Sigmoid colon (tissue), 7 donors: ENCODE results near the gene TRABD2B. TPM values are rescaled to one million over a fixed set of nuclear protein-coding genes. Genes with fewer than 3 reads are reported as not detected.

ENCODE experiments used
- DNase-seq: peaks from one replicate; pipeline ENCODE4 v3.0.0-alpha.2; 2019
- H3K27ac ChIP-seq, 4 donors: fragments of 200-600 bp; sonication (generic); one replicate each; pipeline ENCODE4 v1.5.1; 2016 to 2019; ENCODE audit warnings: mild to moderate bottlenecking in 1 of 4
- H3K27me3 ChIP-seq, 3 donors: fragments of 200-600 bp; sonication (generic); one replicate each; pipeline ENCODE4 v1.5.1; 2019; ENCODE audit warnings: mild to moderate bottlenecking in 1 of 3
- H3K36me3 ChIP-seq, 4 donors: fragments of 200-600 bp; sonication (generic); one replicate each; pipeline ENCODE4 v1.5.1; 2016 to 2019
- H3K4me1 ChIP-seq, 4 donors: fragments of 200-600 bp; sonication (generic); one replicate each; pipeline ENCODE4 v1.5.1; 2017 to 2019
- H3K4me3 ChIP-seq, 4 donors: fragments of 200-600 bp; sonication (generic); one replicate each; pipeline ENCODE4 v1.5.1; 2017 to 2019; ENCODE audit warnings: mild to moderate bottlenecking in 2 of 4, moderate library complexity in 1 of 4
- H3K9me3 ChIP-seq, 4 donors: fragments of 200-600 bp in 3 of 4; sonication (generic) in 3 of 4; one replicate each; pipeline versions ENCODE4 v1.5.1 to v1.6.1; 2013 to 2019
- CTCF ChIP-seq, 4 experiments: fragments of 450-650 bp in 3 of 4; fragments of 200-600 bp in 1 of 4; IDR thresholded peaks; one replicate each; pipeline ENCODE4 v1.5.1; 2016 to 2019; ENCODE audit warnings: antibody characterized with exemption in 4 of 4, mild to moderate bottlenecking in 3 of 4, moderate library complexity in 2 of 4
- EP300 ChIP-seq, 4 donors: sonication (generic); formaldehyde crosslinking; IDR thresholded peaks; one replicate each; pipeline ENCODE4 v1.6.1; 2017; ENCODE audit warnings: antibody characterized with exemption in 4 of 4
- POLR2A ChIP-seq, 2 donors: fragments of 450-650 bp; IDR thresholded peaks; one replicate each; pipeline ENCODE4 v1.6.1; 2016; ENCODE audit warnings: antibody characterized with exemption in 2 of 2, mild to moderate bottlenecking in 2 of 2, moderate library complexity in 2 of 2
- POLR2AphosphoS5 ChIP-seq, 4 donors: sonication (generic); formaldehyde crosslinking; IDR thresholded peaks; one replicate each; pipeline ENCODE4 v1.6.1; 2017; ENCODE audit warnings: antibody characterized with exemption in 4 of 4
- WGBS, 2 donors: extraction: QIAGEN DNeasy Blood & Tissue Kit; methylation state at CpG; one replicate each; pipeline ENCODE4 v1.1.7; 2013; 5-methylcytosine and 5-hydroxymethylcytosine counted together
- intact Hi-C: fragments of 100-400 bp; cut with DNase I; formaldehyde crosslinking; loops from one replicate; pipeline ENCODE4 v1.15.1; 2023
- polyA plus RNA-seq, 3 donors: library from polyadenylated mRNA; stranded (reverse); fragments of 200-250 nt; gene quantifications; one replicate each; pipeline ENCODE4 v1.2.3, GENCODE V29; 2013
- total RNA-seq, 4 donors: library from RNA; depleted of rRNA; stranded (reverse); fragments of >200 nt; gene quantifications; one replicate each; pipeline ENCODE4 v1.1.0, GENCODE V29; 2016
- donor health status: healthy with polysubstance abuse.
- donor health status: Bipolar disorder and iron deficiency.
- donor health status: healthy.

TRABD2B gene
- total and polyA plus RNA-seq, 7 donors: 0.63 to 1.8 (median 1.0) TPM; not detected in 1

- TF ChIP-seq EP300 (IDR thresholded peaks at IDR 0.05): no peak
- no peak for TF ChIP-seq POLR2A (IDR thresholded peaks at IDR 0.05)
- TF ChIP-seq CTCF (IDR thresholded peaks at IDR 0.05): no peak
- TF ChIP-seq POLR2AphosphoS5 (IDR thresholded peaks at IDR 0.05): no peak
- intact Hi-C loops: no loop called here
- no peak overlapping the region for H3K27ac ChIP-seq
- no peak overlapping the region for H3K4me3 ChIP-seq
- no peaks in the 10 kb centered on the region for H3K27me3 ChIP-seq
- no peaks in the 10 kb centered on the region for H3K4me1 ChIP-seq
- no peaks in the 10 kb centered on the region for H3K36me3 ChIP-seq
- H3K9me3 ChIP-seq: no peaks in the 10 kb centered on the region
- no peak for DNase-seq
- WGBS, 2 donors: 95% methylated on average over 17 of the region's 17 CpGs
Observed at GRCh38 chr1:47852006-47852718, 145.0 kb downstream of the TRABD2B start.

- H3K4me1 ChIP-seq: no peaks in the 10 kb centered on the region
- no peaks in the 10 kb centered on the region for H3K27me3 ChIP-seq
- WGBS, 2 donors: 91 to 96% methylated on average over 4 of the region's 4 CpGs
- H3K4me3 ChIP-seq: no peak overlapping the region
- no peak for TF ChIP-seq EP300 (IDR thresholded peaks at IDR 0.05)
- TF ChIP-seq POLR2A (IDR thresholded peaks at IDR 0.05): no peak
- no peak for TF ChIP-seq POLR2AphosphoS5 (IDR thresholded peaks at IDR 0.05)
- no peak for TF ChIP-seq CTCF (IDR thresholded peaks at IDR 0.05)
- no peaks in the 10 kb centered on the region for H3K9me3 ChIP-seq
- H3K27ac ChIP-seq: no peak overlapping the region
- H3K36me3 ChIP-seq: no peaks in the 10 kb centered on the region
- intact Hi-C loops: no loop called here
- DNase-seq: no peak
Observed at GRCh38 chr1:47850451-47850850, 146.7 kb downstream of the TRABD2B start.

DNA sequence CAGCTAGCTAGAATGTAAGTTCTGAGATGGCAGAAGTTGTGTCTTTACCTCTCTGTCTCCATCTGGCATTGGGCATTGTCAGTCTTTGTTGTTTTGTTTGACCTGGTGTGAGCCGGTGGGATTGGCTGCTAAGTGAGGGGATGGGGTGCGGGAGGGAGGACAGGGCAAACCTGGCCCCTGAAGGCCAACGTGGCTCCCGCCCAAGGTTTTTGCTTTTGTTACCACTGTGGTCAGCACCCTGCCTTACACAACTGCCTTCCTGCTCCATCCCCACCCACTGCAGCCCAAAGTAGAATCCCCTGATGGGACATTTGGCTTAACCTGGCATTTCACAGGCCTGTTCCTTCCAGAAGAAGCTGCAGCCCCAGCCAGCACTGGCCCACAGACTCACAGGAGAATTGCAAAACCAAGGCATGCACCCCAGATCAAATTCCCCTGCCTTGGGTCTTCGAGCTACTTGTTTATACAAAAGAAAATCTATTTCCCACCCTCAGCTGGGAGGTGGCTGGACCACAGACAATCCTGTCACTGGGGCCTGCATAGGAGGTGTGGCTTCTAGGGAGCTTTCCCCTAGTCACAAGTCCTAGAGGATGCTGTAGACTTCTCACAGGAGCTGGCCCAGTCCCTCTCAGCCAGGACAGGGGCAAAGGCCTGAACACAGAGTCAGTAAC is 147.5 kb downstream of the TRABD2B start:
- H3K4me3 ChIP-seq: no peak overlapping the region
- intact Hi-C loops: no loop called here
- TF ChIP-seq CTCF (IDR thresholded peaks at IDR 0.05) (no peak), EP300 (IDR thresholded peaks at IDR 0.05) (no peak), POLR2A (IDR thresholded peaks at IDR 0.05) (no peak), POLR2AphosphoS5 (IDR thresholded peaks at IDR 0.05) (no peak)
- no peaks in the 10 kb centered on the region for H3K36me3 ChIP-seq
- H3K9me3 ChIP-seq: no peaks in the 10 kb centered on the region
- H3K27me3 ChIP-seq: no peaks in the 10 kb centered on the region
- WGBS, 2 donors: 86 to 95% methylated on average over 5 of the region's 5 CpGs
- H3K4me1 ChIP-seq: no peaks in the 10 kb centered on the region
- H3K27ac ChIP-seq: no peak overlapping the region
- no peak for DNase-seq

GRCh38 chr1:47849005-47849521 is 148.1 kb downstream of the TRABD2B start:
- Histone ChIP-seq H3K27me3 (no peaks in the 10 kb centered on the region), H3K27ac (no peak overlapping the region), H3K4me3 (no peak overlapping the region), H3K9me3 (no peaks in the 10 kb centered on the region), H3K4me1 (no peaks in the 10 kb centered on the region), H3K36me3 (no peaks in the 10 kb centered on the region)
- intact Hi-C loops: no loop called here
- 30 to 72% methylated on average over 4 of the region's 4 CpGs for WGBS, 2 donors
- TF ChIP-seq EP300 (IDR thresholded peaks at IDR 0.05) (no peak), CTCF (IDR thresholded peaks at IDR 0.05) (no peak)
- no peak for DNase-seq
